CD4-positive, CD25-positive, alpha-beta regulatory T cell (primary cell): ENCODE results near the gene PAGE2B. TPM values are rescaled to one million over a fixed set of nuclear protein-coding genes. Genes with fewer than 3 reads are reported as not detected.
"Not testable (repeated sequence)": the region's sequence is repeated elsewhere in the genome, so short reads cannot be mapped to it uniquely, and the experiment has no call there.

Experiments used
- ATAC-seq, 2 donors: fragments of 150-1000 bp; cut with Tn5 transposase; one replicate each; pipeline ENCODE4 v1.10.0; 2021; ENCODE audit warnings: low read depth in 2 of 2, moderate number of reproducible peaks in 2 of 2, moderate library complexity in 1 of 2
- DNase-seq, 3 donors: peaks; one replicate each; pipeline versions ENCODE4 v3.0.0 to v3.0.0-alpha.2; 2012 to 2022; ENCODE audit warnings: mixed read lengths in 1 of 3
- H3K27ac ChIP-seq: one replicate; pipeline ENCODE4 v1.7.0; 2013; ENCODE audit warnings: mild to moderate bottlenecking, low read length; ENCODE audit not compliant: insufficient read depth, poor library complexity, severe bottlenecking
- H3K27me3 ChIP-seq: one replicate; pipeline ENCODE4 v1.7.0; 2013; ENCODE audit warnings: low read length; ENCODE audit not compliant: control insufficient read depth, insufficient read depth
- H3K36me3 ChIP-seq: one replicate; pipeline ENCODE4 v1.7.0; 2013; ENCODE audit warnings: mild to moderate bottlenecking, low read length, moderate library complexity; ENCODE audit not compliant: control insufficient read depth, insufficient read depth
- H3K4me1 ChIP-seq: 2 replicates; pipeline ENCODE4 v1.7.0; 2013; ENCODE audit warnings: mild to moderate bottlenecking, low read length; ENCODE audit not compliant: insufficient read depth, control insufficient read depth, poor library complexity, severe bottlenecking
- H3K4me3 ChIP-seq: one replicate; pipeline ENCODE4 v1.7.0; 2013; ENCODE audit warnings: low read depth, mild to moderate bottlenecking, low read length, moderate library complexity
- H3K9me3 ChIP-seq, 2 experiments: 1 replicate in 1 of 2; 2 replicates in 1 of 2; pipeline ENCODE4 v1.7.0; 2013; ENCODE audit warnings: low read length in 2 of 2, mild to moderate bottlenecking in 1 of 2, moderate library complexity in 1 of 2; ENCODE audit not compliant: control insufficient read depth in 2 of 2
- H3K27ac Mint-ChIP-seq, 3 donors: one replicate each; pipeline ENCODE4 v1.8.0; 2020 to 2022; ENCODE audit warnings: mild to moderate bottlenecking in 3 of 3, mixed read lengths in 3 of 3, moderate library complexity in 2 of 3
- H3K27me3 Mint-ChIP-seq: one replicate; pipeline ENCODE4 v1.8.0; 2022; ENCODE audit warnings: mild to moderate bottlenecking, mixed read lengths
- H3K36me3 Mint-ChIP-seq: one replicate; pipeline ENCODE4 v1.8.0; 2020; ENCODE audit warnings: mixed read lengths
- H3K4me1 Mint-ChIP-seq, 4 donors: one replicate each; pipeline ENCODE4 v1.8.0; 2020 to 2022; ENCODE audit warnings: mixed read lengths in 4 of 4, mild to moderate bottlenecking in 1 of 4
- H3K4me3 Mint-ChIP-seq, 4 donors: one replicate each; pipeline ENCODE4 v1.8.0; 2020 to 2022; ENCODE audit warnings: mild to moderate bottlenecking in 4 of 4, mixed read lengths in 4 of 4, moderate library complexity in 3 of 4
- H3K9me3 Mint-ChIP-seq, 7 donors: one replicate each; pipeline ENCODE4 v1.8.0; 2020 to 2022; ENCODE audit warnings: mixed read lengths in 7 of 7, mild to moderate bottlenecking in 3 of 7, moderate library complexity in 2 of 7
- polyA plus RNA-seq, 4 donors: library from polyadenylated mRNA; unstranded; fragments of 300-500 nt; fragmentation: Illumina TruSeq; gene quantifications; one replicate each; pipeline ENCODE4 v1.2.3, GENCODE V29; 2021
- total RNA-seq: library from RNA; stranded (reverse); gene quantifications from one replicate; pipeline ENCODE4 v1.2.3, GENCODE V29; 2022

Gene PAGE2B
- total and polyA plus RNA-seq, 5 donors from 2014 or later: not detected

DNA sequence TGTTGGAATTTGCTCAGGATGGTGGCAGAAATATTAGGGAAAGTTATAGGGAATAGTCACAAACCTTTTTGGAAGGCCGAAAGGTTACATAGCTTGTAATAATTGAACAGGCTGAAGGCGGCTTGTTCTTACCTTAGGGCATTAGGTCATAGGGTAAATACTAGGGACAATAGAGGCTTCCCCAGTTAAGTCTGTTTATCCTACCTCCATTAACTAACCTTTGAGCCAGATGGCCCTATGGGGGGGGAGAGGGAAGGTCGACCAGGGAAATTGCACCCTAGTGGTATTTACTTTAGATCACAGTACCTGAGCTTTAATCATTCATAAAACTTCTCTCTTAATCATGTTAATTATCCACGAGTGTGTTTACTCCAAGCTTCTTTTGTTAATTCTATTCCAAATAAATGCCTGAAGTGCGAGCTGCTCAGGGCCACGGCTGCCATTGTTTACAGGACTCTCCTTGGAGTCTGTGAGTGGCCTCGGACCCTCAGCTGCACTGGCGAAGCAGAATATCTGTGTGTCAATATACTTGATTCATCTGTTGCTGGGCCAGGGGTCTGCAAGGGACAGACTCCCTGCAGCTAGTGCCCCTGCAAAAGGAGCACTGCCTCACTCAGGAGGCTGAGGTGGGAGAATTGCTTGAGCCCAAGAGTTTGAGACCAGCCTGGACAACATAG is 36.9 kb downstream of the PAGE2B start:
- Histone ChIP-seq H3K27me3 (no peaks in the 10 kb centered on the region), H3K27ac (no peak overlapping the region), H3K9me3 (no peaks in the 10 kb centered on the region), H3K4me3 (no peak overlapping the region), H3K36me3 (no peaks in the 10 kb centered on the region), H3K4me1 (no peaks in the 10 kb centered on the region)
- Mint-ChIP-seq H3K4me3 (no peak overlapping the region), H3K27ac (no peak overlapping the region), H3K4me1 (no peaks in the 10 kb centered on the region), H3K9me3 (peaks cover 0 to 1% (median 0%) of the 10 kb centered on the region in 7 donors), H3K27me3 (no peaks in the 10 kb centered on the region), H3K36me3 (no peaks in the 10 kb centered on the region)
- ATAC-seq (no peak), DNase-seq (no peak)

DNA sequence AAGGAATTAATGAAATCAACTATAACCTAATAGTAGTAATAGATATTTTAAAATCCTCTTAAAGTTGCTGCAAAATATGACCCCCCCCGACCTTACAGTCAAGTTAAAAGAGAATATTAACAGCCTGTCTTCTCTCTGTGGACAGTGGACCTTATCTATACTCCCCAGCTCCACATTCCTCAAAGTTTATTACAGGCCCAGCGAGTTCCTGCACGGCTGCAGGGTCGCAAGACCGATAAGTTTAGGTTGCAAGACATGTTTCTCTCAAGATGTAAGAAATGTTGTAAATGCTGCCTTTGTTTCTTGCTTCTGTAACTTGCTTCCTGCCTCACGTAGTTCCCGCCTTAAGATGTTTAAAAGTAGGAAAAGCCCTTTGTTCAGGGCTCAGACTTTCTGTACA is 41.8 kb downstream of the PAGE2B start:
- H3K9me3 ChIP-seq, H3K27ac Mint-ChIP-seq, H3K36me3 Mint-ChIP-seq, H3K4me3 ChIP-seq, H3K9me3 Mint-ChIP-seq, H3K4me3 Mint-ChIP-seq, H3K27me3 ChIP-seq, H3K27me3 Mint-ChIP-seq, DNase-seq, ATAC-seq, H3K27ac ChIP-seq, H3K36me3 ChIP-seq: not testable (repeated sequence)
- H3K4me1 Mint-ChIP-seq: peaks cover 0 to 18% (median 11%) of the 10 kb centered on the region in 4 donors
- peaks cover 14% of the 10 kb centered on the region for H3K4me1 ChIP-seq

DNA sequence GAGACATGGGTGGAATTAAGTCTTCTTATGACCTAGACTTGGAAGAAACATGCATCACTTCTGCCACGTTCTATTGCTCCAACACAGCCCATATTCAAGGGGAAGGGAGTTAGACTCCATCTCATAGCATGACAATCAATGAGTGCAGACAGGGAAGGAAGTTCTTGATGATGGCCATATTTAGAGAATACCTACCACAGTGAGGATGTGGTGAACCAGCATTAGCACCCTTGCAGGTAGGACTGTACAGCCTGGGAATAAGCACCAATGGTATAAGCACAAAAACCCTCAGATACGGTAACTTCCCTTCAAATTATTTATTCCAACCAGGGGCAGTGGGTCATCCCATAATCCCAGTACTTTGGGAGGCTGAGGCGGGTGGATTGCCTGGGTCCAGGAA is 43.7 kb downstream of the PAGE2B start:
- no peak overlapping the region for H3K4me3 Mint-ChIP-seq
- Histone ChIP-seq H3K27me3 (no peaks in the 10 kb centered on the region), H3K27ac (no peak overlapping the region), H3K4me3 (no peak overlapping the region), H3K9me3 (no peaks in the 10 kb centered on the region), H3K36me3 (no peaks in the 10 kb centered on the region), H3K4me1 (peaks cover 14% of the 10 kb centered on the region)
- ATAC-seq (peak in 1 of 2 donors; percentile 63), DNase-seq (peak in 1 of 3 donors; percentile 11)
- H3K9me3 Mint-ChIP-seq: peaks cover 0 to 2% (median 0%) of the 10 kb centered on the region in 7 donors
- H3K4me1 Mint-ChIP-seq: peaks cover 0 to 18% (median 11%) of the 10 kb centered on the region in 4 donors
- no peak overlapping the region for H3K27ac Mint-ChIP-seq
- H3K27me3 Mint-ChIP-seq: no peaks in the 10 kb centered on the region
- H3K36me3 Mint-ChIP-seq: no peaks in the 10 kb centered on the region

DNA sequence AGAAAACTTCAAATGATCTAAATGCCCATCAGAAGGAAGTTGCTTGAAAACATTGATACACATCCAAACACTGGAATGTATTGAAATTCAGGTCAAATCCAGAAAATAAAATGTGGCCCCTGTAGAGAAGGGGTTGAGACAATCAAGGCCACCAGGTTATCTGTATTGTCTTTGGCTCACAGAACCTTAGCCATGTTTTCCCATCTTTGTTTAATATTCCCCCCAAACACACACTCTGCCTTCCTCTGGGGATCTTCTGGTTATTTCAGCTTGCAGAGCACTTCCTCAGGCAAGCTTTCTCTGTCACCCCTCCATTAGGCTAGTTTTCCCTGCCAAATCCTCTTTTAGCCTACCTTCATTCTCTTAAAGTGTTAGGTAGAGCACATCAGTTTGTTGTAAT is 44.4 kb downstream of the PAGE2B start:
- H3K9me3 ChIP-seq: no peaks in the 10 kb centered on the region

GRCh38 chrX:55119712-55120111 is 44.9 kb downstream of the PAGE2B start:
- Mint-ChIP-seq H3K4me3 (no peak overlapping the region), H3K27me3 (no peaks in the 10 kb centered on the region), H3K27ac (no peak overlapping the region), H3K36me3 (no peaks in the 10 kb centered on the region), H3K4me1 (peaks cover 0 to 18% (median 11%) of the 10 kb centered on the region in 4 donors), H3K9me3 (peaks cover 0 to 2% (median 0%) of the 10 kb centered on the region in 7 donors)
- Histone ChIP-seq H3K36me3 (no peaks in the 10 kb centered on the region), H3K4me3 (no peak overlapping the region), H3K4me1 (peaks cover 14% of the 10 kb centered on the region), H3K27ac (no peak overlapping the region), H3K9me3 (no peaks in the 10 kb centered on the region), H3K27me3 (no peaks in the 10 kb centered on the region)
- ATAC-seq: no peak
- DNase-seq: no peak

More for the DNA sequence above, 44.4 kb downstream of the PAGE2B start:
- peaks cover 0 to 2% (median 0%) of the 10 kb centered on the region in 7 donors for H3K9me3 Mint-ChIP-seq
- Histone ChIP-seq H3K4me1 (peaks cover 14% of the 10 kb centered on the region), H3K27me3 (no peaks in the 10 kb centered on the region), H3K27ac (no peak overlapping the region), H3K36me3 (no peaks in the 10 kb centered on the region), H3K4me3 (no peak overlapping the region)
- H3K4me3 Mint-ChIP-seq: no peak overlapping the region
- peaks cover 0 to 18% (median 11%) of the 10 kb centered on the region in 4 donors for H3K4me1 Mint-ChIP-seq
- no peaks in the 10 kb centered on the region for H3K27me3 Mint-ChIP-seq
- ATAC-seq: no peak
- no peak for DNase-seq
- H3K36me3 Mint-ChIP-seq: no peaks in the 10 kb centered on the region
- no peak overlapping the region for H3K27ac Mint-ChIP-seq

DNA sequence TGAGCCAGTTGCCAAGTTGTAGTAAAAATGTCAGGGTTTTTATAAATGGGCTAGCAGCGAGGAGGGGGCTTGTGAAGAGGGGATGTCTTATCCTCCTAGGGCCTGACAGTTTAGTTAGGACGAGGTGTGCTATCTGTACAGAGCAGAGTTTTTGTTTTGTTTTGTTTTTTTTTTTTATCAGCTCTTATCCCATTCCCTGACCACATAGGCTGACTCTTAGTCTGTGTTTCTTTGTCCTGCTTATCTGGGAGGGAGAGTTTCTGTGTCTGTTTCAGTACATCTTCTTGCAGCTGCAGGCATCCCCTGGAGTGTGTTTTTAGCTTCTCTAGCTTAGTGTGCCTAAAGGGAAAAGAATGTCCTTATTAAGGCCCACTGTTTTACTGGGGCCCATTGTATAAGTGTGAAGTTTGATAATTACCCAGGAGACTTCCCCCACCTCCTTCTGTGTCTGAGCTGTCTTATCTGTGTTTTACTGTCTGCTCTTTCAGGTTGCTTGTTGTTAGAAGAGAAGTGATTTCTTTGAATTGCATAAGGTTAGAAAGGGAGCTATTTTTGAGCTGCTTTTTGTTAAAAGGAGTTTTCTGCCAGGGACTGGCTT is 46.0 kb downstream of the PAGE2B start:
- DNase-seq (no peak), ATAC-seq (no peak)
- H3K27me3 ChIP-seq: no peaks in the 10 kb centered on the region
- H3K27me3 Mint-ChIP-seq: no peaks in the 10 kb centered on the region
- H3K27ac ChIP-seq: no peak overlapping the region
- no peak overlapping the region for H3K4me3 Mint-ChIP-seq
- H3K9me3 ChIP-seq: no peaks in the 10 kb centered on the region
- H3K9me3 Mint-ChIP-seq: peaks cover 0 to 2% (median 0%) of the 10 kb centered on the region in 7 donors
- H3K27ac Mint-ChIP-seq: peak overlapping the region in 1 of 3 donors; percentile 34
- H3K4me1 Mint-ChIP-seq: peaks cover 0 to 18% (median 11%) of the 10 kb centered on the region in 4 donors
- no peak overlapping the region for H3K4me3 ChIP-seq
- no peaks in the 10 kb centered on the region for H3K36me3 Mint-ChIP-seq
- peaks cover 14% of the 10 kb centered on the region for H3K4me1 ChIP-seq
- H3K36me3 ChIP-seq: no peaks in the 10 kb centered on the region

DNA sequence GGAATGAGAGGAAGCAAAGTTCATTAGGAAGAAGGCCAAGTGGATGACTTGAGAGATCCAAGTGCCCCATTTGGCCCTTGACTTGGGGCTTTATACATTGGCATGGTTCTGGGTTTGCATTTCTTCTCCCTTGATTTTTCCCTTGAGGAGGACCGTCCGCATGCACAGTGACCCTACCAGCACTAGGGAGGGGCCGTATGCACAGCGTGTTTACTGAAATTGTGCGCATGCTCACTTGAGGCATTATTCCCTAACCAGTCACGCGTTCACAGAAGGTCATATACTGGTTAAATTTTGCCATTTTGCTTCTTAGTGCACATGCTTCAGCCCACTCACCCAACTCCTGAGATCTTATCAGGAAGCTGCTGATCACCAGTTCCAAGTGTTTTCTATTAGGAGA is 49.1 kb downstream of the PAGE2B start:
- H3K9me3 Mint-ChIP-seq: peaks cover 0 to 3% (median 0%) of the 10 kb centered on the region in 7 donors
- H3K9me3 ChIP-seq: no peaks in the 10 kb centered on the region
- no peak overlapping the region for H3K4me3 ChIP-seq
- no peaks in the 10 kb centered on the region for H3K27me3 ChIP-seq
- H3K36me3 ChIP-seq: no peaks in the 10 kb centered on the region
- no peaks in the 10 kb centered on the region for H3K36me3 Mint-ChIP-seq
- DNase-seq (no peak), ATAC-seq (no peak)
- H3K4me1 Mint-ChIP-seq: peaks cover 0 to 14% (median 7%) of the 10 kb centered on the region in 4 donors
- H3K4me1 ChIP-seq: peaks cover 8% of the 10 kb centered on the region
- H3K27me3 Mint-ChIP-seq: no peaks in the 10 kb centered on the region
- no peak overlapping the region for H3K27ac ChIP-seq
- no peak overlapping the region for H3K27ac Mint-ChIP-seq
- H3K4me3 Mint-ChIP-seq: no peak overlapping the region

DNA sequence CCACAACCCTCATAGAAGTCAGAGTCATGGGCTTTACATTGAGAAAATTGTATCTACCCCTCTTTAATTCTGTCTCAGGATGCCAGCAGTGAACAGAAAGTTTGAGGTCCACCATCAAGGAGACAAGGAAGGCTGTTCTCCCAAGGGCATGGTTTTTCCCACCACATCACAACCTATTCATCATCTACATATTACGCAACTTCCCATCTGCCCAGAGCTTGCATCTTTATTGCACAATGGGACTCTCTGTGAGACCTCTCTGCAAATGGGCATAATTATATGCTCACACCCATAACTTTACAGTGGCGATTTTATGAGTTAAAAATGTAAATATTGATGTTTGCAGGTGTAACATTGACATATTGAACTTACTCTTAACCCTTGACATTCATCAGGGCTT is 52.9 kb downstream of the PAGE2B start:
- ATAC-seq: no peak
- no peaks in the 10 kb centered on the region for H3K27me3 Mint-ChIP-seq
- no peak overlapping the region for H3K4me3 Mint-ChIP-seq
- H3K4me1 ChIP-seq: no peaks in the 10 kb centered on the region
- H3K4me3 ChIP-seq: no peak overlapping the region
- no peaks in the 10 kb centered on the region for H3K27me3 ChIP-seq
- no peaks in the 10 kb centered on the region for H3K9me3 ChIP-seq
- no peak overlapping the region for H3K27ac Mint-ChIP-seq
- H3K9me3 Mint-ChIP-seq: peaks cover 0 to 3% (median 0%) of the 10 kb centered on the region in 7 donors
- H3K27ac ChIP-seq: no peak overlapping the region
- no peaks in the 10 kb centered on the region for H3K36me3 Mint-ChIP-seq
- no peaks in the 10 kb centered on the region for H3K36me3 ChIP-seq
- no peak for DNase-seq
- no peaks in the 10 kb centered on the region for H3K4me1 Mint-ChIP-seq
